Kidney (tissue), 22 donors: ENCODE measurements around the gene UBA1. TPM values are rescaled to one million over a fixed set of nuclear protein-coding genes. Genes with fewer than 3 reads are reported as not detected.

Experiments used
- DNase-seq, 5 donors: peaks; one replicate each; pipeline ENCODE4 v3.0.0-alpha.2; 2013 to 2020
- FAIRE-seq: peaks from 2 replicates; lab custom pipeline; 2012; peaks lifted over from hg19 to GRCh38; lab: Jason Lieb, UNC
- H3K27ac ChIP-seq, 2 donors: one replicate each; pipeline ENCODE4 v1.7.0; 2013; ENCODE audit warnings: low read depth in 2 of 2, low read length in 2 of 2, inconsistent platforms in 1 of 2
- H3K27me3 ChIP-seq: one replicate; pipeline ENCODE4 v1.7.1; 2013; ENCODE audit warnings: low read length, inconsistent platforms; ENCODE audit not compliant: control insufficient read depth, insufficient read depth
- H3K36me3 ChIP-seq, 3 donors: one replicate each; pipeline versions ENCODE4 v1.7.0 to v1.7.1; 2013; ENCODE audit warnings: low read length in 3 of 3, control low read depth in 1 of 3, inconsistent platforms in 1 of 3; ENCODE audit not compliant: insufficient read depth in 3 of 3, control insufficient read depth in 2 of 3
- H3K4me1 ChIP-seq, 3 donors: one replicate each; pipeline versions ENCODE4 v1.7.0 to v1.7.1; 2013; ENCODE audit warnings: low read length in 3 of 3, inconsistent platforms in 1 of 3, low read depth in 1 of 3; ENCODE audit not compliant: control insufficient read depth in 2 of 3, insufficient read depth in 2 of 3
- H3K4me3 ChIP-seq, 3 donors: one replicate each; pipeline versions ENCODE4 v1.7.0 to v1.8.1; 2013; ENCODE audit warnings: low read length in 3 of 3, control low read depth in 1 of 3, inconsistent platforms in 1 of 3
- H3K9ac ChIP-seq, 3 donors: one replicate each; pipeline versions ENCODE4 v1.7.0 to v1.7.1; 2013; ENCODE audit warnings: low read length in 3 of 3, control low read depth in 1 of 3, inconsistent platforms in 1 of 3
- H3K9me3 ChIP-seq, 3 donors: one replicate each; pipeline versions ENCODE4 v1.7.0 to v1.7.1; 2013; ENCODE audit warnings: low read length in 3 of 3, control low read depth in 1 of 3, inconsistent platforms in 1 of 3; ENCODE audit not compliant: control insufficient read depth in 2 of 3, insufficient read depth in 1 of 3
- CTCF ChIP-seq: IDR thresholded peaks from 3 replicates; pipeline ENCODE4 v1.5.1; 2012; ENCODE audit warnings: mild to moderate bottlenecking, moderate library complexity, borderline replicate concordance; ENCODE audit not compliant: insufficient read depth; ENCODE audit errors: extremely low read depth
- intact Hi-C: fragments of 100-400 bp; cut with DNase I; formaldehyde crosslinking; loops from one replicate; pipeline ENCODE4 v1.11.1; 2022
- long read RNA-seq, 10 donors: library from polyadenylated mRNA in 1 of 10; unstranded in 1 of 10; transcript quantifications; one replicate each; pipeline ENCODE4 v2.0.0 and lab custom pipeline, GENCODE V29; 2021 to 2026
- polyA plus RNA-seq: library from polyadenylated mRNA; stranded (reverse); fragments of 350-450 nt; fragmentation: Illumina TruSeq; extraction: RNeasy Lipid Tissue Mini Kit (QIAGEN cat#74804); gene quantifications from one replicate; pipeline ENCODE4 v1.2.3, GENCODE V29; 2014; ENCODE audit warnings: low read depth, low replicate concordance; ENCODE audit not compliant: insufficient read depth
- total RNA-seq: library from RNA; stranded (reverse); fragmentation: NEBNext Ultra II Directional; extraction: Animal tissue kit (Norgen Biotek cat#: 25700); gene quantifications from one replicate; pipeline ENCODE4 v1.2.1, GENCODE V29; 2021
- donor health status: control.
- donor health status: control.
- donor health status: control.
- donor health status: control.
- donor health status: control.
- donor health status: DM: yes; HTN: yes; CAD: no.
- donor health status: Normal renal cell carcinoma (clear cell type).

Gene UBA1
- total RNA-seq (218 TPM), polyA plus RNA-seq (155 TPM)
- long read RNA-seq, donor 1, transcript UBA1-201 (26 exons, 3,559 nt), result major isoform, 14 of 65 reads
- long read RNA-seq, donor 1, partial matches to known transcripts, result 47 of 65 reads
- long read RNA-seq, donor 1, other reads (novel, unspliced or antisense), result 0 of 65 reads
- long read RNA-seq, donor 2, transcript UBA1-201 (26 exons, 3,559 nt), result major isoform, 13 of 124 reads
- long read RNA-seq, donor 2, partial matches to known transcripts, result 108 of 124 reads
- long read RNA-seq, donor 2, other reads (novel, unspliced or antisense), result 0 of 124 reads
- long read RNA-seq, donor 3, transcript UBA1-202 (10 exons, 2,497 nt), result minor isoform, 5 of 102 reads
- long read RNA-seq, donor 3, transcript UBA1-201 (26 exons, 3,559 nt), result major isoform, 13 of 102 reads
- long read RNA-seq, donor 3, partial matches to known transcripts, result 83 of 102 reads
- long read RNA-seq, donor 3, other reads (novel, unspliced or antisense), result 0 of 102 reads
- long read RNA-seq, donor 4, transcript UBA1-201 (26 exons, 3,559 nt), result major isoform, 16 of 90 reads
- long read RNA-seq, donor 4, transcript UBA1-202 (10 exons, 2,497 nt), result minor isoform, 5 of 90 reads
- long read RNA-seq, donor 4, partial matches to known transcripts, result 68 of 90 reads
- long read RNA-seq, donor 4, other reads (novel, unspliced or antisense), result 0 of 90 reads
- long read RNA-seq, donor 5, partial matches to known transcripts, result 0 of 3 reads
- long read RNA-seq, donor 5, other reads (novel, unspliced or antisense), result 0 of 3 reads
- long read RNA-seq, donor 6, partial matches to known transcripts, result 22 of 23 reads
- long read RNA-seq, donor 6, other reads (novel, unspliced or antisense), result 0 of 23 reads
- long read RNA-seq, donor 7, transcript UBA1-201 (26 exons, 3,559 nt), result major isoform, 56 of 192 reads
- long read RNA-seq, donor 7, transcript UBA1-203 (26 exons, 3,466 nt), result minor isoform, 6 of 192 reads
- long read RNA-seq, donor 7, partial matches to known transcripts, result 113 of 192 reads
- long read RNA-seq, donor 7, other reads (novel, unspliced or antisense), result 15 of 192 reads
- long read RNA-seq, donor 8, partial matches to known transcripts, result 69 of 74 reads
- long read RNA-seq, donor 8, other reads (novel, unspliced or antisense), result 0 of 74 reads
- long read RNA-seq, donor 9, partial matches to known transcripts, result 36 of 37 reads
- long read RNA-seq, donor 9, other reads (novel, unspliced or antisense), result 0 of 37 reads
- long read RNA-seq, donor 10, transcript UBA1-201 (26 exons, 3,559 nt), result major isoform, 12 of 131 reads
- long read RNA-seq, donor 10, partial matches to known transcripts, result 116 of 131 reads
- long read RNA-seq, donor 10, other reads (novel, unspliced or antisense), result 0 of 131 reads

GRCh38 chrX:47193475-47194193, at the start of gene UBA1:
Gene UBA1 (plus strand): TSS chrX:47193829. CDS start chrX:47198803, 4,974 bp downstream.
- FAIRE-seq, result peak; percentile 99
- intact Hi-C loops, result no loop called here
- peak within 1 kb of the TSS; percentile 73 to 88 (median 88) for H3K9ac ChIP-seq
- H3K36me3 ChIP-seq, result peaks cover 0 to 4% (median 2%) of the 10 kb centered on the region in 3 donors
- H3K4me3 ChIP-seq, result peak within 1 kb of the TSS; percentile 62 to 91 (median 91)
- no peaks in the 10 kb centered on the region for H3K9me3 ChIP-seq
- peaks cover 7% of the 10 kb centered on the region for H3K27me3 ChIP-seq
- TF ChIP-seq CTCF, result peak; percentile 87
- peaks cover 0 to 35% (median 19%) of the 10 kb centered on the region in 3 donors for H3K4me1 ChIP-seq
- DNase-seq, result peak; percentile 96 to 99 (median 98)
- peak within 1 kb of the TSS; percentile 92 to 93 for H3K27ac ChIP-seq

GRCh38 chrX:47143894-47144625, 49.6 kb upstream of the UBA1 start:
- Histone ChIP-seq H3K36me3 (peaks cover 0 to 2% (median 0%) of the 10 kb centered on the region in 3 donors), H3K9me3 (no peaks in the 10 kb centered on the region), H3K4me1 (peaks cover 0 to 17% (median 0%) of the 10 kb centered on the region in 3 donors), H3K27me3 (no peaks in the 10 kb centered on the region), H3K27ac (peak overlapping the region; percentile 92 to 96), H3K9ac (peak overlapping the region; percentile 73 to 95 (median 73)), H3K4me3 (peak overlapping the region; percentile 88 to 94 (median 92))
- intact Hi-C loops, result no loop called here
- FAIRE-seq (no peak), DNase-seq (peak in 4 of 5 donors; percentile 46 to 80 (median 50))
- TF ChIP-seq CTCF, result no peak
